C4-2B (cell line): Measurements from ENCODE around the gene FAU.

Experiments used
- H3K27ac ChIP-seq: fragments of 450-650 bp; 2 replicates; pipeline ENCODE4 v1.5.1; 2017
- CTCF ChIP-seq: fragments of 450-650 bp; conservative IDR thresholded peaks from 2 replicates; pipeline ENCODE4 v1.5.1; 2017; ENCODE audit warnings: mild to moderate bottlenecking
- ZFX ChIP-seq: fragments of 450-650 bp; IDR thresholded peaks from 2 replicates; pipeline ENCODE4 v1.6.1; 2017

Gene FAU

DNA sequence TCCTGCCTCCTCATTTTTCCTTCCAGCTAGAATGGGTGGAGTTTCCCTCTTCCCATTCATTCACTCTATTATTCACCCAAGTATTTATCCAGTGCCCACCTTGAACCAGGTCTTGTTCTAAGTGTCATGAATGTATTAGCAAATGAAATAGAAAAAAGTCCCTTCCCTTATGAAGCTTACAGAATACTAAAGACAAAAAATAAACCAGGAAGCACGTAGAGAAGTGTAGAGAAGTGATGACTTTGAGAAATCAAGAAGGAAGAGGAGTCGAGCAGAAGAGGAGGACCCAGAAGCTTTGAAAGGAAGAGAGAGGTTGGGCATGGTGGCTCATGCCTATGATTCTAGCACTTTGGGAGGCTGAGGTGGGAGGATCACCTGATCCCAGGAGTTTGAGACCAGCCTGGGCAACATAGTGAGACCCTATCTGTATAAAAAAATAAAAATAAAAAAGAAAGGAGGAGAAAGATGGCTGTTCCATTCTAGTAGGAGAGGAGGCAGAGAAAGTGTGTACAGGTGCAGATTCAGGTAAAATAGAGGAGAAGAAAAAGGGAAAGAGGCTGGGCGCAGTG lies 29.5 kb upstream of the FAU start:
- no peak overlapping the region for H3K27ac ChIP-seq
- no peak for TF ChIP-seq ZFX
- no peak for TF ChIP-seq CTCF

GRCh38 chr11:65150509-65151299 lies 28.8 kb upstream of the FAU start:
- TF ChIP-seq CTCF (no peak), ZFX (no peak)
- peak overlapping the region; percentile 4 for H3K27ac ChIP-seq

GRCh38 chr11:65150131-65150508 lies 28.2 kb upstream of the FAU start:
- H3K27ac ChIP-seq = peak overlapping the region; percentile 4; the same call in 1 of the 2 replicates

DNA sequence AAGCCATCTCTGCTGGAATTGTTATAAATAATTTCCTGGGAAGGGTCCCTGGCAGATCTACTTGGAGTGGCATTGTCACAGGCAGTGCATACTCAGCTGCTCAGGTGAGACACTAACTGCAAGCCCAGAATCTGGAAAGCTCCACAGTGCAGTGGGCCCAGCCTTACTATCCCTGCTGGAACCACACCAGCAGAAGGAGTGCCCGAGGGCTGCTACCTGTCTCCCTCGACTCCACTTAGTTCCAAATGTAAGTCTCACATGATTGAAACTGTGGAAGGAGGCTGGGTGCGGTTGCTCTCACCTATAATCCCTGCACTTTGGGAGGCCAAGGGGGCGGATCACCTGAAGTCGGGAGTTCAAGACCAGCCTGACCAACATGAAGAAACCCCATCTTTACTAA lies 26.7 kb upstream of the FAU start:
- TF ChIP-seq ZFX (no peak), CTCF (no peak)
- H3K27ac ChIP-seq = no peak overlapping the region

GRCh38 chr11:65147352-65148075 lies 25.6 kb upstream of the FAU start:
- no peak for TF ChIP-seq ZFX
- no peak for TF ChIP-seq CTCF
- H3K27ac ChIP-seq = no peak overlapping the region

DNA sequence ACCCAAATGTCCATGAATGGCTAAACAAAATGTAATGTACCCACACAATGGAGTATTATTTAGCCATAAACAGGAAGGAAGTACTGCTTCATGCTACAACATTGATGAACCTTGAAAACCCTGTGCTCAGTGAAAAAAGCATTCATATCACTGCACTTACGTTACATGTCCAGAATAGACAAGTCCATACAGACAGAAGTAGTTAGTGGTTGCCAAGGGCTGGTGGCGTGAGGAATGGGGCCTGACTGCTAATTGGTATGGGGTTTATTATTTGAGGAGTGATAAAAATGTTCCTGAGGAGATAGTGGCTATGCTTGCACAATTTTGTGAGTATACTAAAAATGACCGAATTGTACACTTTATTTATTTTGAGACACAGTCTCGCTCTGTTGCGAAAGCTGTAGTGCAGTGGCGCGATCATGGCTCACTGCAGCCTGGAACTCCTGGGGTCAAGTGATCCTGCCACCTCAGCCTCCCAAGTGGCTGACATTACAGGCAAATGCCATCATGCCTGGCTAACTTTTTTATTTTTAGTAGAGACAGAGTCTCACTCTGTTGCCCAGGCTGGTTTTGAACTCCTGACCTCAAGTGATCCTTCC lies 20.1 kb upstream of the FAU start:
- no peak overlapping the region for H3K27ac ChIP-seq
- TF ChIP-seq ZFX (no peak), CTCF (no peak)

GRCh38 chr11:65136515-65137096 lies 14.7 kb upstream of the FAU start:
- no peak for TF ChIP-seq ZFX
- TF ChIP-seq CTCF = no peak
- H3K27ac ChIP-seq = peak overlapping the region; percentile 96; the same call in 1 of the 2 replicates
